ENCODE results near the gene GOPC. TPM values are rescaled to one million over a fixed set of nuclear protein-coding genes. Genes with fewer than 3 reads are reported as not detected.
"Not testable (repeated sequence)": the region's sequence is repeated elsewhere in the genome, so short reads cannot be mapped to it uniquely, and the experiment has no call there.

Gene GOPC
- total RNA-seq, 3 donors from 2014 or later, result 25.6 to 36.6 (median 29.5) TPM

GRCh38 chr6:117518870-117519269 is 83.4 kb downstream of the GOPC start:
- TF ChIP-seq POLR2A (IDR thresholded peaks at IDR 0.05) (no peak), POLR2AphosphoS5 (IDR thresholded peaks at IDR 0.05) (no peak), CTCF (IDR thresholded peaks at IDR 0.05) (no peak)
- H3K27me3 ChIP-seq, result no peaks in the 10 kb centered on the region
- no peak for DNase-seq (ENCODE audit: low spot score in 2 of 2)
- no peak overlapping the region for H3K4me3 ChIP-seq
- H3K36me3 ChIP-seq, result no peaks in the 10 kb centered on the region
- H3K9me3 ChIP-seq, result no peaks in the 10 kb centered on the region
- no peaks in the 10 kb centered on the region for H3K4me1 ChIP-seq
- intact Hi-C loops (cut with DNase I; ENCODE audit: low total_unique reads), result no loop called here
- no peak overlapping the region for H3K27ac ChIP-seq

GRCh38 chr6:117517995-117518394 is 84.3 kb downstream of the GOPC start:
- H3K4me1 ChIP-seq; DNase-seq (ENCODE audit: low spot score in 2 of 2); H3K27me3 ChIP-seq; H3K36me3 ChIP-seq; H3K4me3 ChIP-seq; H3K27ac ChIP-seq; H3K9me3 ChIP-seq; intact Hi-C loops (cut with DNase I; ENCODE audit: low total_unique reads): not testable (repeated sequence)

- H3K27ac ChIP-seq, result no peak overlapping the region
- H3K36me3 ChIP-seq, result no peaks in the 10 kb centered on the region
- H3K4me1 ChIP-seq, result no peaks in the 10 kb centered on the region
- no peak overlapping the region for H3K4me3 ChIP-seq
- intact Hi-C loops (cut with DNase I; ENCODE audit: low total_unique reads), result loop anchor here (1.0 kb wide), 1 partner anchor 9 kb away; no protein-coding TSS in a partner anchor
- no peaks in the 10 kb centered on the region for H3K27me3 ChIP-seq
- TF ChIP-seq CTCF (IDR thresholded peaks at IDR 0.05) (no peak), POLR2AphosphoS5 (IDR thresholded peaks at IDR 0.05) (no peak), POLR2A (IDR thresholded peaks at IDR 0.05) (no peak)
- no peak for DNase-seq (ENCODE audit: low spot score in 2 of 2)
- H3K9me3 ChIP-seq, result no peaks in the 10 kb centered on the region
Measured at GRCh38 chr6:117515326-117515725, 87.0 kb downstream of the GOPC start.

GRCh38 chr6:117514655-117515054 is 87.7 kb downstream of the GOPC start:
- TF ChIP-seq CTCF (IDR thresholded peaks at IDR 0.05) (no peak), POLR2AphosphoS5 (IDR thresholded peaks at IDR 0.05) (no peak), POLR2A (IDR thresholded peaks at IDR 0.05) (no peak)
- Histone ChIP-seq H3K27me3 (no peaks in the 10 kb centered on the region), H3K4me1 (no peaks in the 10 kb centered on the region), H3K27ac (no peak overlapping the region), H3K36me3 (no peaks in the 10 kb centered on the region), H3K9me3 (no peaks in the 10 kb centered on the region), H3K4me3 (no peak overlapping the region)
- DNase-seq (ENCODE audit: low spot score in 2 of 2), result no peak
- intact Hi-C loops (cut with DNase I; ENCODE audit: low total_unique reads), result loop anchor here (1.0 kb wide), 1 partner anchor 8 kb away; no protein-coding TSS in a partner anchor

GRCh38 chr6:117513778-117514365 is 88.4 kb downstream of the GOPC start:
- Histone ChIP-seq H3K36me3 (no peaks in the 10 kb centered on the region), H3K27me3 (no peaks in the 10 kb centered on the region), H3K9me3 (no peaks in the 10 kb centered on the region), H3K4me1 (no peaks in the 10 kb centered on the region), H3K27ac (no peak overlapping the region), H3K4me3 (no peak overlapping the region)
- no peak for DNase-seq (ENCODE audit: low spot score in 2 of 2)
- no peak for TF ChIP-seq CTCF (IDR thresholded peaks at IDR 0.05)
- no peak for TF ChIP-seq POLR2AphosphoS5 (IDR thresholded peaks at IDR 0.05)
- no peak for TF ChIP-seq POLR2A (IDR thresholded peaks at IDR 0.05)
- intact Hi-C loops (cut with DNase I; ENCODE audit: low total_unique reads), result no loop called here

All from breast epithelium (tissue), 4 donors.